HG03280 (cell line): ENCODE results near the gene PRDX1.
"Not testable (repeated sequence)": the region's sequence is repeated elsewhere in the genome, so short reads cannot be mapped to it uniquely, and the experiment has no call there.

Experiments used
- ATAC-seq: cut with Tn5 transposase; IDR thresholded peaks from one replicate; pipeline ENCODE4 v1.9.1; 2021; ENCODE audit warnings: mild to moderate bottlenecking, moderate library complexity; ENCODE audit not compliant: unreplicated experiment

The PRDX1 gene

DNA sequence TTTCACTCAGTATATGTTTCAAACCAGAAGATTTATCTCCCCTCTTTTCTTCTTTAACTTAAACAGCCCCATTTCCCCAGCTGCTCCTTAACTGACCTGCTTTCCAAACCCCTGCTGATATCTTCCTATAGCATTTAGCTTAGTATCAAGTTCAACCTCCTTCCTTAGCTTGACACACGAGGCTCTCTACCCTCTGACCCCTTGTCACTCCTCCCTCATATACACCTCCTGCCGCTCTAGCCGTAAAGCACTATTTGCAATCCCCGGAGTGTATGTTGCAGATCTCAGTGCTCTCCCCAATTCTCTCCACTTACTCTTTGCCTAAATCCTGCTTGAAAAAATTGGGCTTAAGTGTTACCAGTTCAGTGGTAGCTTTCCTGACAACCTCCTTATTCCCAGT, 15.2 kb upstream of the PRDX1 start:
- ATAC-seq = no peak

DNA sequence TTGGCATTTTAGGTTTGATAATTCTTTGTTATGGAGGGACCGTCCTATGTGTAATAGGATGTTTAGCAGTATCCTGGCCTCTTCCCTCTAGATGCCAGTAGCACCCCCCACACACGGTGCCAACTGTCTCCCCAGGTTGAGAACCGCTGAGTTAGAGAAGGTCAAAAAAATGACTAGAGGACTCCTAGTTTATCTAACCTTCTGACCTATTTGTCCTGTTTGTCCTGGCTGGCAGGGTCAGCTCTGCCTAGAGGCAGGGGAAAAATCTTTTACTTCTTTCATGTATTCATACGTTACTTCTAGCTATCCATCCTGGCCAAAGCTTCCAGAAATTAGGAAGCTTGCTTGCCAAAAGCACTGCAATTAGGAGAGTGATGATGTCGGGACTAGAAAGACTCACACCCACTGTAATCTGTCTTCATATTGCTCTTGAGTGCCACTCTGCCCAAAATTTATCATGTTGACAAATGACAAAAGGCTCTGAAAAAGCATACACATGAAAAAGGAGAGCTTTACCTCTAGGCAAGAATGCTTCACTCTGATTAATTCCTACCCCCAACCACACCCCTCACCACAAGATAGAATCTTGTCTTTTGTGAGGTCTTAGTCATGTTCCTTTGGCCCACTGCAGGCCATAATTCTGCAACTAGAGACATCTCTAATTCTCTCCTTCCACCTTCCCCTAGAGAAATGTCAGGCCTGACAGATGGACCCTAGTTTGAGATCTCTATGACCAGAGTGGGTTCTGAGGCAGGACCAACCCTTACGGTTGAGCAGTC, 14.5 kb upstream of the PRDX1 start:
- no peak for ATAC-seq

DNA sequence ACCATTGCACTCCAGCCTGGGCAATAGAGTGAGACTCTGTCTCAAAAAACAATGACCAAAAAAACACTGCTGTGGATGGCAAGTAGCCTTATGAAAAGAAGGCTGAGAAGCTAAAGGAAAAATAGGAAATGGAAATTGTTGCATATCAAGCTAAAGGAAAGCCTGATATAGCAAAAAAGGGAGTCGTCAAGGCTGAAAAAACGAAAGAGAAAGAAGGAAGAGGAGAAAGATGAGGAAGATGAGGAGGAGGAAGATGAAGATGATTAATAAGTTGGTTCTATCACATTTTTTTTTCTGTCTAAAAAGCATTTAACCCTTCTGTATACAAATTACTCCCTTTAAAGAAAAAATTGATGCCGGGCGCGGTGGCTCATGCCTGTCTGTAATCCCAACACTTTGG, 10.2 kb upstream of the PRDX1 start:
- ATAC-seq = no peak

DNA sequence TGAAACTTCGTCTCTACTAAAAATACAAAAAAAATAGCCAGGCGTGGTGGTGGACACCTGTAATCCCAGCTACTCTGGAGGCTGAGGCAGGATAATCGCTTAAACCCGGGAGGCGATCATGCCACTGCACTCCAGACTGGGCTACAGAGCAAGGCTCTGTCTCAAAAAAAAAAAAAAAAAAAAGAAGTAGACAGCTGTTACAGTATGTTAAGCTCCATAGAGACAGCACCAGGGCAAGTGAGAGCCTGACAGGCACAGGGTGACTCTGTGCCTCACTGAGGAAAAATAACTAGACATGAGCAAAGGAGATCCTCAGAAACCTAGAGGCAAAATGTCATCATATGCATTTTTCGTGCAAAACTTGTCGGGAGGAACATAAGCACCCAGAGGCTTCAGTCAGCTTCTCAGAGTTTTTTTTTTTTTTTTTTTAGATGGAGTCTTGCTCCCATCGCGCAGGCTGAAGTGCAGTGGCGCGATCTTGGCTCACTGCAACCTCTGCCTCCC, 9.0 kb upstream of the PRDX1 start:
- no peak for ATAC-seq

DNA sequence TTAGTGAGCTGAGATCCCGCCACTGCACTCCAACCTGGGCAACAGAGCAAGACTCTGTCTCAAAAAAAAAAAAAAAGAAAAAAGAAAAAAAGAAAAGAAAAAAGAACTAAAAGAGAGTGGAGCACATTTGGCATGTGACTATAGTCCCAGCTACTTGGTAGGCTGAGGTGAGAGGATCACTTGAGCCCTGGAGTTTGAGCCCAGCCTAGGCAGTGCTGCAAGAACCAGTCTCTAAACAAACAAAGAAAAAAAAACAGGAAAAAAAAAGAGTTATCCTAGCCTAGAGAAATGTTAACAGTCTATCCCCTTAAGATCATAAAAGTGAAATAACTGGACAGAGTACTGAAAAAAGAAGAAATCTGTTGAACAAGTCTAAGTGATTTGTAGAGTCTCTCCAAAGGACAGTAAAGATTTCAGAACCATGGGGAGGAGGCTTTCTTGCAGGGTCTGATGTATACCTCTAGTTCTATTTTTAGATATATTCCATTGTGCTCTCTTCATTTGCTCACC, 4.5 kb upstream of the PRDX1 start:
- no peak for ATAC-seq

DNA sequence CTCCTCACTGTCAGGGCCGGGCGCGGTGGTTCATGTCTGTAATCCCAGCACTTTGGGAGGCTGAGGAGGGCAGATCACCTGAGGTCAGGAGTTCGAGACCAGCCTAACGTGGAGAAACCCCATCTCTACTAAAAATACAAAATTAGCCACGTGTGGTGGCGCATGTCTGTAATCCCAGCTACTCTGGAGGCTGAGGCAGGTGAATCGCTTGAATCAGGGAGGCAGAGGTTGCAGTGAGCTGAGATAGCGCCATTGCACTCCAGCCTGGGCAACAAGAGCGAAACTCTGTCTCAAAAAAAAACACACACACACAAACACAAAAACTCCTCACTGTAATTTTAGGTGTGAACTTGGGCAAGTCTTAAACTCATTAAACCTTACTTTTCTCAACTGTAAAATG, 2.3 kb upstream of the PRDX1 start:
- not testable (repeated sequence) for ATAC-seq

DNA sequence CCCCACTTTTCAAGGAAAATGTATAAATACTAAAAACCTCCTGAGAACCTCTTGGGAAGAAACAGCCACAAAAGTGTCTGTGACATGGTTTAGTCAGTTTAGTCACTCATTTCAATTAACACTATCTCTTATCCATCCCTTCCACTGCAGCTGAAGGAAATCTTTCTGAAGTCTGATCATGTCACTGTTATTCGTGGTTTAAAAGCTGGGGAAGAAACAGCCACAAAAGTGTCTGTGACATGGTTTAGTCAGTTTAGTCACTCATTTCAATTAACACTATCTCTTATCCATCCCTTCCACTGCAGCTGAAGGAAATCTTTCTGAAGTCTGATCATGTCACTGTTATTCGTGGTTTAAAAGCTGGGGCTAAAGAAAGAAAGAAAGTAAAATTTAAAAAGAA, 1.8 kb upstream of the PRDX1 start:
- not testable (repeated sequence) for ATAC-seq

DNA sequence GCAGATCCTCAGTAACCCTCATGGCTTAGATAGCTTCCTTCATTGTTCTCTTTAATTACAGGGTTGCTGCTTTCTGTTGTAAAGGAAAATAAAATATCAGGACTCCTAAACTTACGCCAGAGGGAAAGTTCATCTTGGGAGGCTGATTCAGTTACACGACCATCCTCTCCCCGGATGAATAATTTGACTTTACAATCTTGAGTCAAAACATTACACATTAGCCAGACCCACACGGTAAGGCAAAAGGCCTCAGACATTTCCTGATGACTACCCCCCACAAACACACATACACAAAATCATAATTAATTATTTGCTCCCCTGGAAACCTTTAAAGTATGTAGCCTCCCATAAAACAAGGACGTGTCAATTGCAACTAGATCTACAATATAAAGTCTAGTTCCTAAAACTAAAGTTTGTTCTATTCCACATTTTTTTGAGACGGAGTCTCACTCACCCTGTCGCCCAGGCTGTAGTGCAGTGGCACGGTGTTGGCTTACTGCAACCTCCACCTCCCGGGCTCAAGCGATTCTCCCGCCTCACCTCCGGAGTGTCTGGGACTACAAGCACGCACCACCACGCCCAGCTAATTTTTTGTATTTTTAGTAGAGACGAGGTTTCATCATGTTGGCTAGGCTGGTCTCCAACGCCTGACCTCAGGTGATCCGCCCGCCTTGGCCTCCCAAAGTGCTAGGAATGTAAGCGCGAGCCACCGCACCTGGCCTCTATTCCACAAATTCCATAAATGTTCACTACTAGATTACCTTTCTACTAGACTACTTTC, 830 bp upstream of the PRDX1 start:
- no peak for ATAC-seq

DNA sequence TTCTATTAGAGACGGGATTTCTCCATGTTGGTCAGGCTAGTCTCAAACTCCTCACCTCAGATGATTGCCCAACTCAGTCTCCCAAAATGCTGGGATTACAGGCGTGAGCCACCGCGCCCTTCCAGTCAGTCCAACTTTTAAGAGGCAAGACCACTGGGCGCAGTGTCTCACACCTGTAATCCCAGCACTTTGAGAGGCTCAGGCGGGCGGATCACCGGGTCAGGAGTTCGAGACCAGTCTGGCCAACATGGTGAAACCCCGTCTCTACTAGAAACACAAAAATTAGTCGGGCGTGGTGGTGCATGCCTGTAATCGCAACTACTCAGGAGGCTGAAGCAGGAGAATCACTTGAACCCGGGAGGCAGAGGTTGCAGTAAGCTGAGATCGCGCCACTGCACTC, 1.9 kb downstream of the PRDX1 start:
- ATAC-seq = not testable (repeated sequence)

DNA sequence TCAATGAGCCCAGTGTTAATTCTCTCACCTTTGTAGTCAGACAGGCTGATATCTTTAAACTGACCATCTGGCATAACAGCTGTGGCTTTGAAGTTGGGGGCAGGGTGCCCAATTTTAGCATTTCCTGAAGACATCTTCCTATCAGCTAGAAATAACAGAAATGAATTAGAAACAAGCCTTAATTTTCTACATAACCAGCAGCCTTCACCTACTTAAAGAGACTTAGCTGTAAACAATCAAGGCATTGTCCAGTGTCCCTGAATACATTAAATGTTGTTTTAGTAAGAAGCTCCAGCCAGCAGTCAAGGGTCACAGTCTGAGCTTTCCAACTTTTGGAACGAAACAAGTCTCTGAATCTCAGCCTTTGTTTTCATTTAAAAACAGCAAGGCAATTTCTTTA, 2.8 kb downstream of the PRDX1 start:
- ATAC-seq = no peak

DNA sequence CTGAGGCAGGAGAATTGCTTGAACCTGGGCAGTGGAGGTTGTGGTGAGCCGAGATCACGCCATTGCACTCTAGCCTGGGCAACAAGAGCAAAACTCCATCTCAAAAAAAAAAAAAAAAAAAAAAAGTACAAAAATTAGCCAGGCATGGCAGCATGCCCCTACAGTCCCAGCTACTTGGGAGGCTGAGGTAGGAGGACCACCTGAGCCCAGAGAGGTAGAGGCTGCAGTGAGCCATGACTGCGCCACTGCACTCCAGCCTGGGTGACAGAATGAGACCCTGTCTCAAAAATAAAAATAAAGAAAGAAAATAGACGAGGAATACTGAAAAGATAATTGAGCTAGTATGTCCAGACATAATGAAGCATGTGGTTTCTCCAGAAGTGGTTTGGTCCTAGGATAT, 3.3 kb downstream of the PRDX1 start:
- ATAC-seq = not testable (repeated sequence)

DNA sequence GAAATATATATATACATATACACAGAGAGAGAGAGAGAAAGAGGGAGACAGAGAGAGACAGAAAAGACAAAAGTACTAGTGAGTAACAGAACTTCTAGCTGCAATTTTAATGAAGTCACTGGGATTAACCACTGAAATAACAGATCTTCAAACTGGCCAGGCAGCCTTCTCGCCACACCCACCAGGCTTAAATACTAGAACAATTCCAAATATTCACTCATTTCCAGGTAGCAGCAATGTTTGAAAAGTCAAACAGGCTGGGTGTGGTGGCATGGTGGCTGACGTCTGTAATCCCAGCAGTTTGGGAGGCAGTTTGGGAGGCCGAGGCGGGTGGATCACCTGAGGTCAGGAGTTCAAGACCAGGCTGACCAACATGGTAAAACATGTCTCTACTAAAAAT, 5.2 kb downstream of the PRDX1 start:
- no peak for ATAC-seq

DNA sequence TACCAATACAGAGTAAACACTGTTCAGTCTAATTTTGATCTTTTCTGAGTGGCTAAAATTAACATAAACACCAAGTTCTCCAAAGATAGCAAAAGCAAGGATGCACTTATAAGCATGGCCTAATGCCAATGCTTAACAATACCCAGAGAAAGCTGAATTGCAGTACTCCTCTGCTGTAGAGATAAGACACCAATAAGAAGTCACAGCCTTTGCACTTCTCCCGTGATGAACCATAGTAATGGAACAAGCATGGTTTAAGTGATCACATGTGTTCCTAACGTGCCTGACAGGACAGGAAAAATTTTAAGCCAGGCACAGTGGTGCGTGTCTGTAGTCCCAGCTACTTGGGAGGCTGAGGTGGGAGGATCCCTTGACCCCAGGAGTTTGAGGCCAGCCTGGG, 5.6 kb downstream of the PRDX1 start:
- no peak for ATAC-seq

DNA sequence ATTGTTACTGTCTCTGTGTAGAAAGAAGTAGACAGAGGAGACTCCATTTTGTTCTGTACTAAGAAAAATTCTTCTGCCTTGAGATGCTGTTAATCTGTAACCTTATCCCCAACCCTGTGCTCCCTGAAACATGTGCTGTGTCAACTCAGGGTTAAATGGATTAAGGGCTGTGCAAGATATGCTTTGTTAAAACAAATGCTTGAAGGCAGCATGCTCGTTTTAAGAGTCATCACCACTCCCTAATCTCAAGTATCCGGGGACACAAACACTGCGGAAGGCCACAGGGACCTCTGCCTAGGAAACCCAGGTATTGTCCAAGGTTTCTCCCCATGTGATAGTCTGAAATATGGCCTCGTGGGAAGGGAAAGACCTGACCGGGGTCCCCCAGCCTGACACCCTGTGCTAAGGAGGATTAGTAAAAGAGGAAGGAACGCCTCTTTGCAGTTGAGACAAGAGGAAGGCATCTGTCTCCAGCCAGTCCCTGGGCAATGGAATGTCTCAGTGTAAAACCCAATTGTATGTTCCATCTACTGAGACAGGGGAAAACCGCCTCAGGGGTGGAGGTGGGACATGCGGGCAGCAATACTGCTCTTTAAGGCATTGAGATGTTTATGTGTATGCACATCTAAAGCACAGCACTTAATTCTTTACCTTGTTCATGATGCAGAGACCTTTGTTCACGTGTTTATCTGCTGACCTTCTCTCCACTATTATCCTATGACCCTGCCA, 8.0 kb downstream of the PRDX1 start:
- ATAC-seq = not testable (repeated sequence)

DNA sequence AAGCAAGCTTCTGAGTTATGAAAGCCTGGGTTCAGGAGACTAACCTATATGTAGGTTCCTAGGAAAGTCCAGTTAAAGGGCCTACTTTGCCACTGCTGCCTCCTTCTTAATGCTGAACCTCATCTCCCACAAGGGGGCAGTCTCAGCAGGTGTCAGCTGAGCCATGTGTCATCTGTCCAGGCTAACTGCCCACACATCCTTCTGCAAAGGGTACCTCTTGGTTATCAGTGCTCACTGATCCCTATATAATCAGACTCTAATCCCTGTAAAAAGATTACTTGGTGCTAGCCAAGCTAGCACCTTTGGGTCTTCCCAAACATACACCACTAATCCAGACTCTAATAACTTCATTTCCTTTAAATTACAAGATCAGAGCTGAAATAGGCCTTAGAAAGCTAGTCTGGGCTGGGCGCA, 9.0 kb downstream of the PRDX1 start:
- ATAC-seq = no peak

DNA sequence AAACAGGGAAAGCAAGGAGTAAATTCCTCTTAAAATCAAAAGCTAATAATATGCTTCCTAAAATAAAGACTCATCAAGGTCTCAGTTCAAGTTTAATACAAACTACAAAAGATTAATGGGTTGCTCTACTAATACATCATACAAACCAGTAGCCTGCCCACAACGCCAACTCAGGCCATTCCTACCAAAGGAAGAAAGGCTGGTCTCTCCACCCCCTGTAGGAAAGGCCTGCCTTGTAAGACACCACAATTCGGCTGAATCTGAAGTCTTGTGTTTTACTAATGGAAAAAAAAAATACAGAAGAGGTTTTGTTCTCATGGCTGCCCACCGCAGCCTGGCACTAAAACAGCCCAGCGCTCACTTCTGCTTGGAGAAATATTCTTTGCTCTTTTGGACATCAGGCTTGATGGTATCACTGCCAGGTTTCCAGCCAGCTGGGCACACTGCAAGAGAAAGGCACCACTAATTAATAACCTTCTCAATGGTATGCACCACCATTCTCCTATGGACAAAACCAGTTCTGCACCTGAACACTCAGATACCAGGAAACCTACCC, 10.6 kb downstream of the PRDX1 start:
- ATAC-seq = no peak

DNA sequence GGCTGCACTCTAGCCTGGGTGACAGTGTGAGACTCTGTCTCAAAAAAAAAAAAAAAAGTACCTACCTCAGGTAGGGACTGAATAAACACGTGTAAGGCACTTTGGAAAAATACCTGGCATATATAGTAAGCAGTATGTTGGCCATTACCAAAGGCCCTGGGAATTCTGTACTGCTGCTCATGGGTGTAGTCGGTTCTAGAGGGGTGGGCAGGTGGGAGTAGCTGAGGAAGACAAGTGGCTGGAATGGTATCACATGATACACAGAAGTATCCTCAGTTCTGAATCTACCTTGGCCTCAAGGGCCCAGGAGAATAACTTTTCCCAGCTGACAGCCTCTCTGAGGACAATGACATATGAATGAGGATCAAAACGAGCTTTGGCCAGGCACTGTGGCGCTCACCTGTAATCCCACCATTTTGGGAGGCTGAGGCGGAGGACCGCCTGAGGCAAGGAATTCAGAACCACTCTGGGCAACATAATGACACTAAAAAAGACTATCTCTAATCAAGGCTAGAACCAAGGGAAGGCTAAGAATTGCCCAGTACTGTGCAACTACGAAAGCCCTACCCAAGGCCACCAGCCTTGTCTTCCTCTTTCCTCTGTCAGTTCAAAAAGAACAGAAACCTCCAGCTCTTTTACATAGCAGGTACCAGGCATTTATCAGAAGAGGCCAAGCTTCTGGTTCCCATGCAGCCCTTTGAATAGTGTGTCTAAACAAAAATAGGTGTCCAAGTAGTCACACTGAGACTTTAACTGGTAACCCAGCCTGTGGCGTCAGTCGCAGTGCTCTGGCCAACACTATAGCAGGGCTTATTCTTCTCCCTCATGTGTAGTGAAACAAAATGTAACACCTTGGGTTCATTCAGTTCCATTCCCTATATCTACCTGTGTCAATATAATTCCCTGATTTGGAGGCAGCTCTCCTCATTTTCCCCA, 11.4 kb downstream of the PRDX1 start:
- no peak for ATAC-seq

DNA sequence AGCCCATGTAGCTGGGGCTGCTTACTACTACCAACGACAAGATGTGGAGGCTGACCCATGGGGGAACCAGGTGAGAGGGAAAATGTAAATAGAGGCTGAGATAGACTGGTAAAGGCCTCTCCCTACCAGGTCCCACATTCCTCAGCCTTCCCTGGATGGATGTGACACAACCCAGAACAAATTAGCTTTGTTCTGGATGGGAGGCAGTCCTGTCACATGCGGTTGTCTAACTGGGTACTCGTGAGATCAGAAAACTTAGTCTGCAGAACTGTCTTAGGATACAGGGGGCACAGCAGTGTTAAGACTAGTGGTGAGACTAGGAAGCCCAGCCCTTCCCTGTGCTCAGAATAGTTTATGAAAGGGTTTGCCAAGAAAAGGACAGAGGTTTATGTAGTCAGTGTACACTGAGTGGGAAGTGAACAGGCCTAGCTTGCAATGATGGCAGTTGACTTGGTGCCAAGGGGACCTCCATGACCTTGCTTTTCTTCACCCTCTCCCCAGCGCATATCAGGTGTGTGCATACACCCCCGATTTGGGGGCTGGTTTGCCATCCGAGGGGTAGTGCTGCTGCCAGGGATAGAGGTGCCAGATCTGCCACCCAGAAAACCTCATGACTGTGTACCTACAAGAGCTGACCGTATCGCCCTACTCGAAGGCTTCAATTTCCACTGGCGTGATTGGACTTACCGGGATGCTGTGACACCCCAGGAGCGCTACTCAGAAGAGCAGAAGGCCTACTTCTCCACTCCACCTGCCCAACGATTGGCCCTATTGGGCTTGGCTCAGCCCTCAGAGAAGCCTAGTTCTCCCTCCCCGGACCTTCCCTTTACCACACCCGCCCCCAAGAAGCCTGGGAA, 13.2 kb downstream of the PRDX1 start:
- no peak for ATAC-seq

DNA sequence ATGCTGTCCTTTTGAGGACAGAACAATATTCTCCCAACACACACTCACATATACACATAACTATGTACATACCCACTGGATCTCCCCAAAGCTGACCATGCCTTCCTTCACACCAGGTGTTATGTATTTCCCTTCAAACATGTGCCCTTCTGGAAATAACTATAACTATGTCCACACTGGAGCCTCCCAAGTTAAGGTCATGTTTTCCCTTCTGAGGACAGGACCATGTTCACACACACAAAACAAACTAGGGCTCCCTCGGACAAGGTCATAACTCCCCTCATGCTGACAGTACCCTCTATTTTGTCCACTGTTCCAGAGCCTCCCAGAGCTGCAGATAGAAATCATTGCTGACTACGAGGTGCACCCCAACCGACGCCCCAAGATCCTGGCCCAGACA, 13.8 kb downstream of the PRDX1 start:
- ATAC-seq = no peak
